ENCODE measurements around the gene ZNF134.

The ZNF134 gene

DNA sequence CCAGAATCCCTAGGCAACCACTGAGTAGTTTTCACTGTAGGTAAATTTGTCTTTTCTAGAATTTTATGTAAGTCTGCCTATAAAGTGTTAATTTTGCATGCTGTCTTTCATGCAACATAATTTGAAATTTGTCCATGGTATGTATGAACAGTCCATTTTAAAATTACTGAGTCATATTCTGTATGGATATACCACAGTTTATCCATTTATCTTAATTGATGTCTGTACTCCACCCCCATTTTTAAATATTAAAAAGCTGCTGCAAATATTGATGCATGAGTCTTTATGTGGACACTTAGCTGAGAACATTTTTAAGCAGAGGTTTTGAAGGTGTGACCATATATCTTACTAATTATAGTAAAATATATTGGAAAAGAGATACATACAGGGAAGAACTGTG is 9.0 kb downstream of the ZNF134 start:
- TF ChIP-seq, protein P1, sequence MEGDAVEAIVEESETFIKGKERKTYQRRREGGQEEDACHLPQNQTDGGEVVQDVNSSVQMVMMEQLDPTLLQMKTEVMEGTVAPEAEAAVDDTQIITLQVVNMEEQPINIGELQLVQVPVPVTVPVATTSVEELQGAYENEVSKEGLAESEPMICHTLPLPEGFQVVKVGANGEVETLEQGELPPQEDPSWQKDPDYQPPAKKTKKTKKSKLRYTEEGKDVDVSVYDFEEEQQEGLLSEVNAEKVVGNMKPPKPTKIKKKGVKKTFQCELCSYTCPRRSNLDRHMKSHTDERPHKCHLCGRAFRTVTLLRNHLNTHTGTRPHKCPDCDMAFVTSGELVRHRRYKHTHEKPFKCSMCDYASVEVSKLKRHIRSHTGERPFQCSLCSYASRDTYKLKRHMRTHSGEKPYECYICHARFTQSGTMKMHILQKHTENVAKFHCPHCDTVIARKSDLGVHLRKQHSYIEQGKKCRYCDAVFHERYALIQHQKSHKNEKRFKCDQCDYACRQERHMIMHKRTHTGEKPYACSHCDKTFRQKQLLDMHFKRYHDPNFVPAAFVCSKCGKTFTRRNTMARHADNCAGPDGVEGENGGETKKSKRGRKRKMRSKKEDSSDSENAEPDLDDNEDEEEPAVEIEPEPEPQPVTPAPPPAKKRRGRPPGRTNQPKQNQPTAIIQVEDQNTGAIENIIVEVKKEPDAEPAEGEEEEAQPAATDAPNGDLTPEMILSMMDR (IDR thresholded peaks at IDR 0.05; ENCODE audit: insufficient read depth, low read length, poor library complexity, severe bottlenecking) = no peak
- Histone ChIP-seq H3K27me3 (replicated peaks; ENCODE audit: control insufficient read depth, insufficient read depth, low read length) (no peaks in the 10 kb centered on the region), H3K36me3 (ENCODE audit: control insufficient read depth, insufficient read depth, low read length) (peaks cover 17% of the 10 kb centered on the region), H3K4me3 (replicated peaks; ENCODE audit: low read depth, low read length) (no peak overlapping the region)
- DNase-seq (ENCODE audit: extremely low read depth, insufficient read length) = no peak

GRCh38 chr19:57632987-57633831 is 19.2 kb downstream of the ZNF134 start, which contains the start of gene ZNF211:
ZNF211 (plus strand) TSS chr19:57633168; CDS start chr19:57633347, 179 bp downstream.
- peak; percentile 88 for DNase-seq (ENCODE audit: extremely low read depth, insufficient read length)
- TF ChIP-seq, protein P1 (IDR thresholded peaks at IDR 0.05; ENCODE audit: insufficient read depth, low read length, poor library complexity, severe bottlenecking) = peak; percentile 7
- H3K36me3 ChIP-seq (ENCODE audit: control insufficient read depth, insufficient read depth, low read length) = peaks cover 3% of the 10 kb centered on the region; the same call in 1 of the 2 replicates
- peak within 1 kb of the TSS; percentile 92 for H3K4me3 ChIP-seq (replicated peaks; ENCODE audit: low read depth, low read length)
- H3K27me3 ChIP-seq (replicated peaks; ENCODE audit: control insufficient read depth, insufficient read depth, low read length) = no peaks in the 10 kb centered on the region

GRCh38 chr19:57633832-57634131 is 19.7 kb downstream of the ZNF134 start:
- TF ChIP-seq, protein P1 (IDR thresholded peaks at IDR 0.05; ENCODE audit: insufficient read depth, low read length, poor library complexity, severe bottlenecking) = no peak
- Histone ChIP-seq H3K36me3 (ENCODE audit: control insufficient read depth, insufficient read depth, low read length) (peaks cover 3% of the 10 kb centered on the region; the same call in 1 of the 2 replicates), H3K4me3 (replicated peaks; ENCODE audit: low read depth, low read length) (peak overlapping the region; percentile 92), H3K27me3 (replicated peaks; ENCODE audit: control insufficient read depth, insufficient read depth, low read length) (no peaks in the 10 kb centered on the region)
- no peak for DNase-seq (ENCODE audit: extremely low read depth, insufficient read length)

- DNase-seq (ENCODE audit: extremely low read depth, insufficient read length) = no peak
- Histone ChIP-seq H3K36me3 (ENCODE audit: control insufficient read depth, insufficient read depth, low read length) (peaks cover 24% of the 10 kb centered on the region), H3K4me3 (replicated peaks; ENCODE audit: low read depth, low read length) (no peak overlapping the region), H3K27me3 (replicated peaks; ENCODE audit: control insufficient read depth, insufficient read depth, low read length) (no peaks in the 10 kb centered on the region)
- TF ChIP-seq, protein P1 (IDR thresholded peaks at IDR 0.05; ENCODE audit: insufficient read depth, low read length, poor library complexity, severe bottlenecking) = no peak
Measured at GRCh38 chr19:57637379-57637778, 23.3 kb downstream of the ZNF134 start.

DNA sequence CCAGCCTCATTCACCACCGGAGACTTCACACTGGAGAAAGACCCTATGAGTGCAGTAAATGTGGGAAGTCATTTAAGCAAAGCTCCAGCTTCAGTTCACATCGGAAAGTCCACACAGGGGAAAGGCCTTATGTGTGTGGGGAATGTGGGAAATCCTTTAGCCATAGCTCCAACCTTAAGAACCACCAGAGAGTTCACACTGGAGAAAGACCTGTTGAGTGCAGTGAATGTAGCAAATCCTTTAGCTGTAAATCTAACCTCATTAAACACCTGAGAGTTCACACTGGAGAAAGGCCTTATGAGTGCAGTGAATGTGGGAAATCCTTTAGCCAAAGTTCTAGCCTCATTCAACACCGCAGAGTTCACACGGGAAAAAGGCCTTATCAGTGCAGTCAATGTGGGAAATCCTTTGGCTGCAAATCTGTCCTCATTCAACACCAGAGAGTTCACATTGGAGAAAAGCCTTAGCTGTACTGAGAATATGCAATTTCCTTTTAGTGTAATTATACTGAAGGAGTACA is 27.7 kb downstream of the ZNF134 start:
- H3K36me3 ChIP-seq (ENCODE audit: control insufficient read depth, insufficient read depth, low read length) = peaks cover 22% of the 10 kb centered on the region

More for the DNA sequence above, 27.7 kb downstream of the ZNF134 start:
- TF ChIP-seq, protein P1 (IDR thresholded peaks at IDR 0.05; ENCODE audit: insufficient read depth, low read length, poor library complexity, severe bottlenecking) = no peak
- Histone ChIP-seq H3K27me3 (replicated peaks; ENCODE audit: control insufficient read depth, insufficient read depth, low read length) (no peaks in the 10 kb centered on the region), H3K4me3 (replicated peaks; ENCODE audit: low read depth, low read length) (no peak overlapping the region)
- DNase-seq (ENCODE audit: extremely low read depth, insufficient read length) = no peak
